Keratinocyte (primary cell): ENCODE measurements around the gene CATSPER4.

Experiments used
- CTCF ChIP-seq, 3 experiments: IDR thresholded peaks in 1 of 3; conservative IDR thresholded peaks in 1 of 3; optimal IDR thresholded peaks in 1 of 3; 2 replicates in 2 of 3; 3 replicates in 1 of 3; pipeline versions ENCODE3 to v1.5.1; 2011; ENCODE audit warnings: low read length in 3 of 3, mild to moderate bottlenecking in 3 of 3, moderate library complexity in 2 of 3, control low read depth in 1 of 3, inconsistent platforms in 1 of 3; ENCODE audit not compliant: insufficient read depth in 2 of 3; ENCODE audit errors: extremely low read depth in 1 of 3
- EZH2 ChIP-seq: IDR thresholded peaks from one replicate; pipeline ENCODE4 v1.6.1; 2012; ENCODE audit warnings: inconsistent platforms, mild to moderate bottlenecking, low read length, moderate library complexity

- TF ChIP-seq CTCF (optimal IDR thresholded peaks at IDR 0.05 in 1 of 3, IDR thresholded peaks at IDR 0.05 in 1 of 3, conservative IDR thresholded peaks at IDR 0.05 in 1 of 3; ENCODE audit: extremely low read depth in 1 of 3, insufficient read depth in 2 of 3, low read length in 3 of 3) (no peak), EZH2 (no peak)
Observed at GRCh38 chr1:26215246-26215645, 24.8 kb downstream of the CATSPER4 start.
